RKO (cell line): ENCODE results near the gene SWSAP1.

ENCODE experiments used
- DNase-seq: peaks from one replicate; pipeline ENCODE4 v3.0.0-alpha.2; 2016; ENCODE audit warnings: low spot score

The SWSAP1 gene

GRCh38 chr19:11355160-11356073, 19.0 kb upstream of the SWSAP1 start, which contains the start of gene PLPPR2:
Gene PLPPR2 (plus strand): TSS chr19:11355432. CDS start chr19:11357674, 2,242 bp downstream.
- peak; percentile 86 for DNase-seq

- no peak for DNase-seq
These were observed 18.4 kb upstream of the SWSAP1 start for GRCh38 chr19:11356074-11356397.

GRCh38 chr19:11356676-11357550, 17.6 kb upstream of the SWSAP1 start:
- no peak for DNase-seq

- no peak for DNase-seq
These were observed 15.0 kb upstream of the SWSAP1 start for GRCh38 chr19:11359421-11359820.

GRCh38 chr19:11361037-11361770, 13.3 kb upstream of the SWSAP1 start:
- no peak for DNase-seq

GRCh38 chr19:11361771-11362731, 12.4 kb upstream of the SWSAP1 start:
- no peak for DNase-seq

GRCh38 chr19:11363881-11364280, 10.6 kb upstream of the SWSAP1 start:
- DNase-seq = no peak

GRCh38 chr19:11364296-11364904, 10.1 kb upstream of the SWSAP1 start:
- no peak for DNase-seq

- no peak for DNase-seq
These were observed 9.5 kb upstream of the SWSAP1 start for GRCh38 chr19:11364935-11365334.

- DNase-seq = no peak
These were observed 8.8 kb upstream of the SWSAP1 start for GRCh38 chr19:11365557-11366117.

- no peak for DNase-seq
These were observed 6.9 kb upstream of the SWSAP1 start for GRCh38 chr19:11367528-11367927.

GRCh38 chr19:11370744-11371143, 3.7 kb upstream of the SWSAP1 start:
- no peak for DNase-seq

GRCh38 chr19:11373166-11373884, 1.1 kb upstream of the SWSAP1 start:
- no peak for DNase-seq

- DNase-seq = no peak
These were observed 507 bp upstream of the SWSAP1 start for GRCh38 chr19:11373885-11374432.

GRCh38 chr19:11375143-11375948, 880 bp downstream of the SWSAP1 start:
- DNase-seq = peak; percentile 63

GRCh38 chr19:11377237-11377636, 2.8 kb downstream of the SWSAP1 start:
- DNase-seq = peak; percentile 78

- DNase-seq = no peak
These were observed 3.3 kb downstream of the SWSAP1 start for GRCh38 chr19:11377756-11378155.
